Peyer's patch (tissue), 4 donors: ENCODE results near the gene KRT78.

Experiments
- CTCF ChIP-seq, 6 experiments: fragments of 450-650 bp in 4 of 6; fragments of 200-600 bp in 2 of 6; sonication (generic) in 1 of 6; IDR thresholded peaks; one replicate each; pipeline ENCODE4 v1.5.1; 2017 to 2019; ENCODE audit warnings: antibody characterized with exemption in 6 of 6, mild to moderate bottlenecking in 3 of 6, moderate library complexity in 1 of 6
- POLR2A ChIP-seq, 2 donors: fragments of 450-650 bp; IDR thresholded peaks; one replicate each; pipeline ENCODE4 v1.5.1; 2017; ENCODE audit warnings: antibody characterized with exemption in 2 of 2, mild to moderate bottlenecking in 2 of 2, moderate library complexity in 2 of 2

DNA sequence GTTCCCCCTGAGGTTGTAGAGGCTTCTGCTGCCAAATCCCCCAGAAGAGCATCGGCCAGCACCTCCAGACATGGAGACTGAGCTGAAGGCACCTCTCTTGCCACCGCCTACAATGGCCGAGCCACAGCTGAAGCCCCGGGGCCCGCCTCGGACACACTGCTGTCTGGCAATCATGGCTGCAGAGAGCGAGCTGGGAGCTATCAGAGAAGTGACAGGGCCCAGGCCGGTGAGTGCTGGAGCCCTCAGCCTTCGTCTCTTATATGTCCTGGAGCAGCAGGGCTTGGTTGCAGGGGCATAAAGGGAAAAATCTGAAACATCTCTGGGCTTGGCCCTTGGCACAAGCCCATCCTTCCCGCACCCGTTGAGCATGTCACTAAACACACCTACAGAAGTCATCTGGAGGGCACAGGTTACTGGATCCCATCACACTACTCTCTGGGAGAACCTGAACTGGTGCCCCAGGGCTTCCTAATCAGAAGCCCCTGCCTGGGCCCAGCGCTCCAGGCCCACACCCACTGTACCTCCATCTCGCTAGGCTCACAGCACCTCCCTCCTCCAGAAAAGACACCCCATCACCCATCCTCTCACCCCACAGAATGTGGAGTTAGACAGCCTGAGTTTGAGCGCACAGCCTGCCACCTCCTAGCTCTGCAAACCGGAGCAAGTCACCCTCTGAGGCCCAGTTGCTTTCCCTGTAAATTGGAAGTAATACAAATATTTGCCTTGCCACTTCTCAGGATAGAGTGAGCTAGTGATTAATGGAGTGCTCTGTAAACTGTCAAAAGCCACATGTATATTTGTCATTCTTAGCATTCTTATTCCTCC, 34.7 kb downstream of the KRT78 start, which contains the start of gene KRT4:
- no peak for TF ChIP-seq CTCF (IDR thresholded peaks at IDR 0.05)
- no peak for TF ChIP-seq POLR2A (IDR thresholded peaks at IDR 0.05)
